GM21390 (cell line): ENCODE results near the gene FBXL17.
A peak's percentile ranks its signal among the peaks of the same experiment; 100 is the strongest.

Source experiments
- ATAC-seq: cut with Tn5 transposase; IDR thresholded peaks from one replicate; pipeline ENCODE4 v1.9.1; 2021; ENCODE audit not compliant: unreplicated experiment

The FBXL17 gene

DNA sequence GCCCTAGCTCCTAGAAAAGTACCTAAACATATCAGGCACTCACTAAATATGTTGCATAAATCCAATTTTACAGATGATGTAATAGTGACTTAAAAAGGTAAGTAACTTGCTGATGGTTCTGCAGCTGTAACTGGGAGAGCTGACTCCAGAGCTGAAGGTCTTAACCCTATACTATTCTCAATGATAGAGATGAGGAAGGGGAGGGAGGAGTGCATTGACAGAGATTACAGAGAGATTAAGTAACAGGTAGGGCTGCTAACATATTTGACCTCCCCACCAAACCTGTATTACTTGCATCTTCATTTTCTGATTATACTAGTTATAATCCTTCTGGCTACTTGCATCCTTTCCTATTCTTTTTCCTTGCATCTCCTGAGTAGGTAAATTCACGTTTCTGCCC lies 455.8 kb downstream of the FBXL17 start:
- ATAC-seq: no peak

DNA sequence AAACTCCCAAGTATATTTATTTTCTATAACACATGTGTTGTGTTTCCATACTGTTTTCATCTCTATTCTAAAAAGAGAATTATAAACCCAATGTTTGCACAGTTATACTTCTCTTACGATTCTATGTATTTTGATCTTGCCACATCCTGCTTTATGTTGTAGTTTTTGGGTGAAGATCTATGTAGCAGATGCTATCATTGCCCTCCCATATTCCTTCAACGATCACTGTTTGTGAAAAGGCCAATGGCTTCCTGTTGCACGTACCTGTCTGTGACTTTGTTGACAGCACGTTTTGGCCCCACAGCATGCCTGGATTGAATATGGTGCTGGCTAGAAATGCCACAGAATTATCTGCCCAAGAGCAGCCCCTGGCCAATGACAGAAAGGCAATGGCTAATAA lies 456.7 kb downstream of the FBXL17 start:
- ATAC-seq: no peak

DNA sequence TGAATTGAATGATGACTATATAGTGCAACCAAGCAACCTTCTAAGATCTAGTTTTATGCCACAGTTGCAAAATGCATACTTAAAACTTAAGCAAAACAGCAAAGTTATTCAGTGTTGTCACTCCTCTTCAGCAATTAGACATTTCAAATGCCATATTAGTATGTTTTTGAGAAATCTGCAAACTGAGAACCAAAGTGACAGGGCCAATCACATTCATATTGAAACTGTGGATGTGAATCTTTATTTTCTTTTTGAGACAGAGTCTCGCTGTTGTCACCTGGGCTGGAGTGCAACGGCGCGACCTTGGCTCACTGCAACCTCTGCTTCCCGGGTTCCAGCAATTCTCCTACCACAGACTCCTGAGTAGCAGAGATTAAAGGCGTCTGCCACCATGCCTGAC lies 461.9 kb downstream of the FBXL17 start:
- ATAC-seq: peak; percentile 65

DNA sequence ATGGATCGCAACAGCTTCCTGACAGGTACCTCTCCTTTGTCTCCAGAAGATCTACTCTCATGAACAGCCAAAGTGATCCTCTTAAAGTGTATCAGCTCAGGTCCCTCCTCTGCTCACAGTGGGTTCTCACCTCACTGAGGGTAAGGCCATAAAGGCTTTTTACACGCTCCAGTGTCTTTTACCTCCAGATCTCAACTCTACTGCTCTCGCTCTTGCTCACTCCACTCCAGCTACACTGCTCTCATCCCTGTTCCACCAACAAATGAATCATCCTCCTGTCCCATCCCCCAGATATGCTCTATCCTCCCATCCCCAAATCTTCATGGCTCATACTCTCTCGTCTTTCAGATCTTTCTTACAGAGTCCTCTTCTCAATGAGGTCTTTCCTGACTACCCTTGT lies 462.5 kb downstream of the FBXL17 start:
- peak; percentile 18 for ATAC-seq

DNA sequence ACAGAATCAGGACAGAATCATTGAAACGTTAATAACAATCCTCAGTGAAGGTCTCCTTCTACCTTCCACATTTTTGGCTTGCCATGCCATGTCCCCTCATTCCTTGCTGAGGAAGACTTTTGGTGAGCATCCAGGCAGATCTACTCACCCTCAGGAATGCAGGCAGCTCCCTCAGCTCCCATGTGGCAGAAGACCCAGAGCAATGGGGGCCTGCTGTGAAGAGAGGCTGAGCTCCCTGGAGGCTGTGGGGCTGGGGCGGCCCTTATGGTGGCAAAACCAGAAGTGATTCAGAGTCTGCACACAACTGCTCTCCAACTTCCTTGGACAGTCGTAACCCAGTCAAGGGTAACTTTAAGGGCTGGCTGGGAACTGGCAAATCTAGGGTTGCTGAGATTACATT lies 463.9 kb downstream of the FBXL17 start:
- ATAC-seq: no peak

DNA sequence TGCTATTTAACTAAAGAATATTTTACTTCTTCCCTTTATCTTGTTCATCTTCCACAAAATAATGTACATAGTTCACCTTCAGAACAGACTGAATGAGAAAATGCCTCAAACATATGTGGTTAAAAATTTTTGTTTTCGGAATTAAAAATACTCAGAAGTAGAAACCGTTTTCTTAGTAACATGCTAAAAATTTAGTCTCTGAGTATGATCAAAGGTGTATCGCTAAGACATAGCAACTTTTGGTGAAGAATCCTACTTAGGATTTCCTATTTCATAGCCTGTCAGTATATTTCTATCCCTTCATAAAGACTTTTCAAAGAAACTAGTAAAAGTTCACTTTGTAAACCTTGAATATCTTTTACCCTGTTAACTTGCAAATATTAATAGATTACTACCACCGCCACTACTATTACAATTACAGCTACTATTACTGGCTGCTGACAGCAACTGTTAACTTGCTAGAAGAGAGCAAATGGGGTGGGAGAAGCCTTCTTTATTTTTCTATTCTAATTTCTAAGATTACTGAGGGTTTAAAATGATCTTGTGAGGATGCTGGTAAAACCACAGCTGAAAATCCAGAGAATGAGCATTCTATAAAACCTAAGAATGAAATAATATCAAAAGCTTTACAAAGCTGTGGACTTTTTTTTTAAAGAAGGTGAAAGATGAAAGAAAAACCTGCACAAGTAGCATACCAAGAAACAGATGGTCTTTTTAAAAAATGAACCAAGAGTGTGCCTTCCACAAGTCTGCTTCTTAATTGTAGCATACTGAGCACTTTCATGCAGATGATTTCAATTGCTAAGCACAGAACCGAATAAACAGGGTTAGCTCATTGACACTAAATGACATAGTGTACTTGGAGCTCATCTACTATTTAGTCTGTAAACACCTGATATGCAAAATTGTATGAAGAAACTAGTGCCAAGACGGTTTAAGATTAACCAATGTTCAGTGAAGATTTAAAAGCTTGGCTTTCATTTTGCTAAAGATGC lies 464.9 kb downstream of the FBXL17 start:
- ATAC-seq: no peak

DNA sequence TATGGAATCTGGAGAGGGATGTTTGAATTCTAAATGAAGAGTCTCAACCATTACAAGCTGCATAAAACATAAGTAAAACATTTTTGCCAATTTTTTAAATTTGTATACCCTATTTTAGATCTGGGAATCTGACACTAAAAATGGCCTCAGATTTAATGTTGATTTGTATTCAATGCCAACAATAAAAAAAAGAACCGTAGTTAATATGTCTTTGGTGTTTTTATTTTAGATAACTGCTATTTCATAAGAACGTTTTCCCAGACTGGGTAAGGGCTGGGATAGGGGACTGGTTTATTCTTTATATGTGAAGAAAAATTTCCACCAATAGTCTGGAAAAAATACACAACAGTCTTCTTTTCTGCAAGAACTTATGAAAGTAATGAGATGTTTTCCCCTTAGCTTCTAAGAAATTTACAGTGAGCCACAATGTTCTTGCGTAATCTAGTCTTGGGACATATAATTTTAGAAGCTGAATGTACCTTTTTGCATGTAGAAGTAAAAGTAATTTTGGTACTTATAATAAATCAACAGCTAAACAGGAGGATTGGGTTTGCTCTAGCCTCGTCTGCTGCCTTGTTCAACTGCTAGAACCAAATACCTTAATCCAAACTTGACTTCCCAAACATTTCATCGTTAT lies 466.6 kb downstream of the FBXL17 start:
- no peak for ATAC-seq

DNA sequence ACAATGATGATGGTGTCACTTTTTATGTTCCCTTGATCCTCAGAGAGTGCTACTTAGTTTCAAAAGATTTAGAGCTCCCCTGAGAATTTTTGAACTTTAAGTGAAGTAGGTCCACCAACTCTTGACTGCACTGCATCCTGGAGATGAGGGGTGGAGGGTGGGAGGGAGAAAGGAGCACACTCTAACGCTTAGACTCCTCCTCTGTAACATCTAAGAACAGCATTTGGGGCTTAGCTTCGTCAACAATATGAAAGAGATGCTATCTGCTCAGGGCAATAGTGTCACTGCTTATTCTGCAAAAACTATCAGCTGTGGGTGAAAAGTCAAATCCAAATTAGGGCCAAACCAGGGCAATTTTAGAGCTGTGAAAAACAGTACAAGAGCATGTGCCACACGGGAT lies 468.4 kb downstream of the FBXL17 start:
- ATAC-seq: no peak

DNA sequence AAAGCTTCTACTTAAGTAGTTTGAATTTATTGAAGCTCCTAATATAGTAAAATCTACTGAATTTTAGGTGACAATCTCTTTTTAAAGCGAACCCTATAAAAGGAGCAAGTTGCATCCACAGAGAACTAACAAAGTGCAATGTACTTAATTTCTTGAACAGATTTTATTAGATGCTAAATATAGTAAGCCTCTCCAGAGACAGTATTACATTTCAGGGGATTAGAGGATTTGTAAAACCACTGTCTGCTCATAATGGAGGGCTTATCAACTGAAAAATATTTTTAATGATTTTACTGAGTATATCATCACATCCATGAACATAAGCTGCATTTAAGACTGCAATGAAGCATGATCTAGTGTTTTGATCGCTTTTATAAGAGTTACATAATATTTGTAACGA lies 481.2 kb downstream of the FBXL17 start:
- no peak for ATAC-seq

DNA sequence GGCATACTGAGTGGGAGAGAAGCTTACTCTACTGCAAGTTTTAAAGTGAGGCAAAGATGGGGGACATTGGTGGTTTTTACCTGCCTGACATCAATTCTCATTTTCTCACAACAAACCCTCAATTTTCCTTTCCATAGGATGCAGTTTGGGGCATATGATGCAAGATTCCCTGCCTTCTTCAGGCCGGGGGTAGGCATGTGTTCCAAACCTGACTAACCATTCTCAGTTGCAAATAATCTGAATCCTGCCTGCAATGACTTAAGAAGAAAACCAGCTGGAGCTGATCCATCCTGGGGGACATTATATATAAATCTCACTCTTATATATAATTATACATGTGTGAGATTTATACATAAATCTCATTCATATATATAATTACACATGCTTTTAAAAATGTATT lies 487.5 kb downstream of the FBXL17 start:
- ATAC-seq: no peak

DNA sequence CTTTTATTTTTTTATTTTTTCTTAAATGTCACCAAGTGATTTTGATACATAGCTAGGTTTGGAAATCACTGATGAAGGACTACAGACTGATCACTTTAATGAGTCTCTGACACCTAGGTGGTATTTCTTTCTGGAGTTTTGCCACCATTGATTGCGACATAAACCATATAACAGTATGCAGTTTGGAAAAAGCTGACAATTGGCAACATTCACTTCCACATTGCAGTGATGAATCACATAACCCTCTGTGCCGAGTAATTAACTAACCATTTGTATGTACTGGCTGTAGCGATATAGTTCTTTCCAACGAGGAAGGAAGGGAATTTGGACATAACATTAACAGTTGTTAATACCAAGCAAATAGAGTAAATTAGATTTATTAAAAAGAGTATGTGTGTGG lies 488.3 kb downstream of the FBXL17 start:
- ATAC-seq: no peak

DNA sequence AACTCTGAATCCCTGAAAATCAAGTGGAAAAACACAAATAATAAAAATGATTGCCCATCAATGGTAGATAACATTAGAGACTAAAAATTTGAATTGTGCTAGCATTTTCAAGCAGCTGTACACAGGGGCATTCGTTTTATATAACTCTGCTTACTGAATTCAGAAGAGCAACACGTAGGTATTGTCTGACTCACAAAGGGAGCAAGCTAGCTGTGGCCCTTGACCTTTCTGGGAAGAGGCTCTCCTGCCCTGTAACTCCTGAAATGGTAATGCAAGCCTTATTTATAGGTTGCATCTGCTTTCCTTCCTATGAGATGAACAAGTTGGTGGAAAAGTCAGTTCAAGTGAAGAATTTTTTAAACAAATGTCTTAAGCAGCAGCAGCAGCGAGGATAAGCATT lies 492.5 kb downstream of the FBXL17 start:
- ATAC-seq: no peak

DNA sequence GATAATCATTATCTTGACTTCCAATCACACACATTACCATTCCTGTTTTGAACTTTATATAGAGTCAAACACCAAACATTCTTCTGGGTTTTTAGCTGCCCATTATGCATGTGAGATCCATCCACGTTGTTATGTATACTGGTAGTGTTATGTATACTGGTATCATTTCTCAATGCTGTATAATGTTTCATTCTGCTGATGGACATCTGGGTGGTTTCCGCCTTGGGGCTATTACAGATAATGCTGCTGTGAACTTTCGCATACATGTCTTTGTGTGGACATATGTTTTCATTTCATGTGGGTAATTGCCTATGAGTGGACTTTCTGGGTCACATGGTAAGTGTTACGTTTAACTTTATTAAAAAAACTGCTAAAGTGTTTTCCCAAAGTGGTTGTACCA lies 493.4 kb downstream of the FBXL17 start:
- ATAC-seq: no peak

DNA sequence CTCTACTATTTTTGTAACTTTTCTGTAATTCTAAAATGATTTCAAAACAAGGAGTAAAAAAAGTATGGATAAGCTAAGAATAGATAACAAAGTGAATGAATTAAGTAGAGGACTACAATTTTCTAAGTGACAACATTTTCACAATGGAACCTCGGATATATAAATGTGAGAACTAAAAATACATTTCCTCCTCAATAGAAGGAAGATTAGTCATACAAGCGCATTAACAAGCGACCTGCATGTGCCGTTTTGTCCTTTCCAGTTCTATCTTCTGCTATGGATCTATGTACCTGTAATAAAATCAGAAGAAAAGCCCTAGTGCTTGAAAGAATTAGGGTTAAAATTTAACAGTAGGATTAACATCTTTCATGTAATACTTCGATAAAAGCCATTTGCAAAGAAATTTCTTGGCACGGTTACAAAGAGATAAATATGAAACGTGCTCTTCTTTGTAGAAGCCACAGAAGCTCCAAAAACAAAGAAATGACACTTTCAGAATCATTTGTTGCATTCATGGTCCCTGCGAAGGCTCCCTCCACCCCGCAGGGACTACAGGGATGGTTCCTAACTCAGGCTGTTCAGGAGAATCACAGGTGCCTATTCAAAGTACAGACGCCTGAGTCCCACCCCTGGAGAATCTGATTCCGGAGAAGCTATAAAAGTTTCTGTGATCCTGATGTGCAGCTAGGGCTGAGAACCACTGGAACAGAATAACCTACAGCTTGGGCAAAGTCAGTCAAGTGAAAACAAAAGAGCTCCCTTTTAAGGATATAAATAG lies 494.5 kb downstream of the FBXL17 start:
- ATAC-seq: no peak

DNA sequence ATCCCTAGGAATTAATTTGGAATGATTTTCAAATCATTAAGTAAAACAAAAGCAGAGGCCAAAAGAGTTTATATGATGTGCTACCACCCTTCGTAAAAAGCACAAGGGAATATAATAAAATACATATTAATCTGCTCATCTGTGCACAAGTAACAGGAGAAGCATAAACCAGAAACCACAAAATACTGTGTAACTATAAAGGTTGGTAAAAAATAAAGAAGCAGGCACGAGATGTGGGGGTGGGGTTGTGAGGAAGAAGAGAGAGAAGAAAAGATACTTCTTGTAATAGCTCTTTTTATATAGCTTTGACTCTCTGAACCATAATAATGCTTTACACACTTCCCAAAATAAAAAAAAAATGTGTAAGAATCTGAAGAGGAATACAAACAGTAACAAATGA lies 496.3 kb downstream of the FBXL17 start:
- no peak for ATAC-seq

DNA sequence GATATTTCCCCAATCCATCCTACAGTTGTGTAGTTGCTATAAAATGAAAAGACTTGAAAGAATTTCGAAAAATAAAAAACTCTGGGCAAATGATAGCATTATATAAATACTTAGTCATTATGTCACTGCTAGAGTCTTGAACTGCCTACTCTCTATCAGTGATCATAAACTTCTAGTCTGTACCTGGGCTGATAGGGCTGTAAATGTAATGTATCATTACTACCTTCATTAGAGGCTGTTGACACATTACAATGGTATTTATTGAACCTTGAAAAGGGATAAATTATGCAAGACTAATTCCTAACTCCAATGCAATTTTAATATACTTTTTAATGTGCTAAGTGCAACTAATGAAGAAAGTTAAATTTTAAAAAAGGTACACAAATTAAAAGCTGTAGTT lies 497.0 kb downstream of the FBXL17 start:
- no peak for ATAC-seq

DNA sequence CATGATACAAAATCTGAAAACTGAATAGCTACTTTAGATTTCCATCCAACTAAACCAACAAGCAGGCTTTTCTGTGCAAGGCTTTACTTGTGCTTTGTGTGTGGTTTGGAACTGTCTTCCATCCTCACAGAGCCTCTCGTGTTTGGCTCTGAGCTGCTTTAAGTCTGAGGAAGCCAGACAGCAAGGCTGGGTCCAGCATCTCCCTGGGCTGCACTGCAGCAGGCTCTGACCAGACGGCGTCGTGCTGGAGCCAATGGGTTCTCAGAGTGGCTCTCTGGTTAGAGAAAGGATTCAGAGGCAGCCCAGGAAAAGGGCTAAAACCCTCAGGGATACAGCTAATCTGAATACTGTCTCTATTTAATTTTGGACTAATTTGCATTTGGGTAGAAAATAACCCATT lies 503.2 kb downstream of the FBXL17 start:
- no peak for ATAC-seq

DNA sequence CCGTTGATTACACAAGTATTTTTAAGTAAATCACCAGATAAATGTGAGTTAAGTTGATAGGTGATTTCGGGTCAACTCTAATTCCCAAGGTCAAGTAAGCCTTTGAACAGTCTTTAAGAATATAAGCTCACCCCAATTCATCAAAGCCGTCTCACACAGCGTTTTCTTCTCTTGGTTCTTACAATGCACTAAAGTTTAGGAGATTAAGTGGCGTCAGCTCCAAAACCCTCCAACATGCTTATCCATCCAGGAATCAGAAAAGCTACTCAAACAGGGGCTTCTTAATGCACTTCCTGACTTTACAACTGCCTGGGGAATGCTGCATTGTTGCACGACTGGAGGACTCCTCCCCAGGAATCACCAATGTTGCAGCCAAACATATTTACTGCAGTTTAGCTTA lies 505.0 kb downstream of the FBXL17 start:
- no peak for ATAC-seq

DNA sequence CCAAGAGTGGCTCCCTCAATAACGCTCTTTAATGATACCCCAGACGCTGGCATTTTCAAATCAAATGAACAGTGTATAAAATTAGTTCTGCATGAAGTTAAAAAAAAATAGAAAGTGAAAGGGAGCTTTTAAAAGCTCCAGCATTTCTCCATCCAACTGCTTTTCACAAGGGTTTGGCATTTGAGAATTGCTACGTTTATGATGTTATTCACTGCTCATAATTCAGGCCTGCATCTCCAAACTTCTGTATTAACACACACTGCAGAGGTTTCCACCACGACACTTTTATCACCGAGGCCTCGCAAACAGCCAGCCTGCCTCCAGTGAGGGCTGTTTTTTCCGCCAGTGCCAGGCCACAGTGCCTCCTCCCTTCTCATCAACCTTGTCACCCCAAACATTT lies 505.6 kb downstream of the FBXL17 start:
- no peak for ATAC-seq

DNA sequence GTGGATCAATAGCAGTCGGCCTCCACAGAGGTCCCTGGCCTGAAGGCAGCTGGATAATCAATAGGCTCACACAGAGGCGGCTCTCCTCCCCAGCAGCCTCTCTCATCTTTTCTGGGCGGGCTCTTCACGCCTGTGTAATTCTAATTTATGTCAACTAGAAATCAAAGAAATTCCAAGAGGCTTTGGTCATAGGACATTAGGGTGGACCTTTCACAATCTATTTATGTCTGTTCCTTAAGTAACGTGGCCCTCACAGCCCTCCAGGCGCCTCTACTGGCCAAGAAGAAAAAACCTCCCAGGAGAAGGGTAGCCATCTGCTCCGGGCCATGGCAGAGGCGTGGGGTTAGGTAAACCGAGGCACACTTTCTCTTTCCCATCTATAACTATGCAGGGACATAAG lies 506.1 kb downstream of the FBXL17 start:
- ATAC-seq: no peak

DNA sequence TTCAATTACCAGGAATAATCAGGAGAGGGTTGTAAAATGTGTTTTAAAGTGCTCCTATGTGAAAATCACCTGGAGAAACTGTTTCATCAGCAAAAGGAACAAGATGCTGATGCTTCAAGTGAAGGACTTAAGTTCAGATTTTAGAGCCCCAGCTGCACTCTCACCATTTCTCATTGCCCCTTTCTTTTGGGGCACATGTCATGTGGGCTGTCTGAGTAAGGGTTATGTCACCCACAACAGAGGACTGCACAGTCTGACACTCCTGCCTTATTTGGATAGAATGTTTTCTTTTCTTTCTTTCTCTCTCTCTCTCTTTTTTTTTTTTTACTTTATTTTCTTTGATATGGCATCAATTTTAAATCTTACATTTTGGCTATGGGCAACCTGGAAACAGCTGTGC lies 507.1 kb downstream of the FBXL17 start:
- ATAC-seq: no peak

DNA sequence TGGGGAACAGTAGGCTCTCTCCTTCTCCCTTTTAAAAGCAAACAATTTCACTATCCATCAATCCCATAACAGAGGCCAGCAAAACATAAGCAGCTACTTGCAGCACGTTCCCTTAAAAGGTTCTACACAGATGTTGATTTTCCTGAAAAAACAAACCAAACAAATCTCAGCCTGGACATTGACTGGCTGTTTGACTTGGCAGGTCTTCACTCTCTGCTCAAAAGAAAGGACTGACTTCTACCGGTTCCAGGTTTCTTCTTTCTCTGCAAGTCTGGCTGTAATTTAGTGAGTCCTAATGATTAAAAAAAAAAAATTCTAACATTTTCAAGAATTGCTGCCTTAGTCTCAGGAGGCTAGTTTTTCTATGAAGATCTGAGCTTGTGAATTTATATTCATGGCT lies 508.0 kb downstream of the FBXL17 start:
- ATAC-seq: no peak
